Activated CD4-positive, alpha-beta memory T cell treated with anti-CD3 and anti-CD28 coated beads, Interleukin-2, amount 10 ng/mL, durations not matched to agents 7 days and 5 days (primary cell): ENCODE measurements around the gene RBM8A. TPM values are rescaled to one million over a fixed set of nuclear protein-coding genes. Genes with fewer than 3 reads are reported as not detected.

Source experiments
- CTCF ChIA-PET: fragments of 350-600 bp; sonication (Branson Sonifier 250); formaldehyde crosslinking; loops from one replicate; lab custom pipeline; 2021; ENCODE audit warnings: antibody characterized with exemption, inconsistent platforms; lab: Charles Lee
- POLR2A ChIA-PET: fragments of 350-600 bp; sonication (Branson Sonifier 250); formaldehyde crosslinking; loops from one replicate; lab custom pipeline; 2021; ENCODE audit warnings: antibody characterized with exemption; lab: Charles Lee
- DNase-seq: peaks from one replicate; pipeline ENCODE4 v3.0.0-alpha.2; 2020
- H3K27ac Mint-ChIP-seq: one replicate; pipeline ENCODE4 v1.8.0; 2021; ENCODE audit warnings: mild to moderate bottlenecking, mixed read lengths
- H3K27me3 Mint-ChIP-seq: one replicate; pipeline ENCODE4 v1.8.0; 2021; ENCODE audit warnings: mixed read lengths
- H3K36me3 Mint-ChIP-seq: one replicate; pipeline ENCODE4 v1.8.0; 2021; ENCODE audit warnings: low read depth, mixed read lengths
- H3K4me1 Mint-ChIP-seq: one replicate; pipeline ENCODE4 v1.8.0; 2021; ENCODE audit warnings: mixed read lengths
- H3K4me3 Mint-ChIP-seq: one replicate; pipeline ENCODE4 v1.8.0; 2021; ENCODE audit warnings: mild to moderate bottlenecking, mixed read lengths
- H3K9me3 Mint-ChIP-seq: one replicate; pipeline ENCODE4 v1.8.0; 2021; ENCODE audit warnings: mixed read lengths
- total RNA-seq, 2 experiments: library from RNA; stranded (reverse); gene quantifications; one replicate each; pipeline ENCODE4 v1.2.3, GENCODE V29; 2021

The RBM8A gene
- 100 to 1,000 TPM; 168 to 174 TPM for total RNA-seq

GRCh38 chr1:145927063-145927886, at the start of gene RBM8A:
RBM8A (minus strand) TSS chr1:145927484; CDS start chr1:145927426, 58 bp downstream.
- peaks cover 21% of the 10 kb centered on the region for H3K4me1 Mint-ChIP-seq
- ChIA-PET POLR2A (interaction anchor here (0.8 to 3.9 kb wide), 33 partner anchors 9 to 646 kb away, joined by 3 to 264 read pairs (median 9); partner anchors contain the start of genes ANKRD34A, ANKRD35, LIX1L and NUDT17), CTCF (interaction anchor here (0.7 to 3.5 kb wide), 19 partner anchors 9 to 111 kb away, joined by 3 to 34 read pairs (median 7); partner anchors contain the start of genes ANKRD34A, ITGA10, LIX1L and NUDT17)
- no peak within 1 kb of the TSS for H3K27ac Mint-ChIP-seq
- no peaks in the 10 kb centered on the region for H3K9me3 Mint-ChIP-seq
- peaks cover 23% of the 10 kb centered on the region for H3K36me3 Mint-ChIP-seq
- H3K4me3 Mint-ChIP-seq = peak within 1 kb of the TSS; percentile 67
- DNase-seq = peak; percentile 97
- H3K27me3 Mint-ChIP-seq = no peaks in the 10 kb centered on the region

- DNase-seq = no peak
- H3K4me3 Mint-ChIP-seq = no peak overlapping the region
- CTCF ChIA-PET = interaction anchor here (0.8 to 11.3 kb wide), 13 partner anchors 9 to 131 kb away, joined by 3 to 349 read pairs (median 23); partner anchors contain the start of genes ANKRD34A, LIX1L, NUDT17 and POLR3GL
- peaks cover 9% of the 10 kb centered on the region for H3K36me3 Mint-ChIP-seq
- H3K27me3 Mint-ChIP-seq = no peaks in the 10 kb centered on the region
- POLR2A ChIA-PET = interaction anchor here (1.0 to 15.0 kb wide), 11 partner anchors 13 to 75 kb away, joined by 3 to 582 read pairs (median 36); partner anchors contain the start of genes ANKRD34A, LIX1L, PEX11B and POLR3GL
- no peaks in the 10 kb centered on the region for H3K9me3 Mint-ChIP-seq
- no peak overlapping the region for H3K27ac Mint-ChIP-seq
- H3K4me1 Mint-ChIP-seq = peaks cover 8% of the 10 kb centered on the region
These were observed 49.7 kb upstream of the RBM8A start for GRCh38 chr1:145977016-145977415.

GRCh38 chr1:145975216-145975615, 47.9 kb upstream of the RBM8A start:
- Mint-ChIP-seq H3K36me3 (peaks cover 9% of the 10 kb centered on the region), H3K4me3 (no peak overlapping the region), H3K9me3 (no peaks in the 10 kb centered on the region), H3K4me1 (peaks cover 8% of the 10 kb centered on the region), H3K27ac (no peak overlapping the region), H3K27me3 (no peaks in the 10 kb centered on the region)
- no peak for DNase-seq
- ChIA-PET CTCF (interaction anchor here (7.6 to 11.3 kb wide), 2 partner anchors 17 to 33 kb away, joined by 177 to 349 read pairs; partner anchors contain the start of gene TXNIP), POLR2A (interaction anchor here (15.0 kb wide), 1 partner anchor 18 kb away, joined by 582 read pairs; the partner anchor contains the start of gene TXNIP)

GRCh38 chr1:145974721-145975120, 47.4 kb upstream of the RBM8A start:
- Mint-ChIP-seq H3K27me3 (no peaks in the 10 kb centered on the region), H3K9me3 (no peaks in the 10 kb centered on the region), H3K4me1 (peaks cover 10% of the 10 kb centered on the region), H3K36me3 (peaks cover 12% of the 10 kb centered on the region), H3K4me3 (no peak overlapping the region), H3K27ac (peak overlapping the region; percentile 34)
- DNase-seq = no peak
- ChIA-PET CTCF (interaction anchor here (7.6 to 11.3 kb wide), 2 partner anchors 18 to 34 kb away, joined by 177 to 349 read pairs; partner anchors contain the start of gene TXNIP), POLR2A (interaction anchor here (15.0 kb wide), 1 partner anchor 19 kb away, joined by 582 read pairs; the partner anchor contains the start of gene TXNIP)

- Mint-ChIP-seq H3K4me1 (peaks cover 10% of the 10 kb centered on the region), H3K9me3 (peaks cover under 1% of the 10 kb centered on the region), H3K27me3 (no peaks in the 10 kb centered on the region), H3K4me3 (no peak overlapping the region), H3K27ac (no peak overlapping the region), H3K36me3 (peaks cover 9% of the 10 kb centered on the region)
- CTCF ChIA-PET = interaction anchor here (0.8 to 1.2 kb wide), 2 partner anchors 39 to 127 kb away, joined by 3 to 4 read pairs; partner anchors contain the start of gene NUDT17
- POLR2A ChIA-PET = interaction anchor here (0.8 to 1.5 kb wide), 3 partner anchors 8 to 54 kb away, joined by 3 to 11 read pairs (median 4); partner anchors contain the start of genes ANKRD34A, PEX11B and POLR3GL
- no peak for DNase-seq
These were observed 45.3 kb upstream of the RBM8A start for GRCh38 chr1:145972580-145972979.

- Mint-ChIP-seq H3K9me3 (peaks cover 5% of the 10 kb centered on the region), H3K4me3 (no peak overlapping the region), H3K27me3 (no peaks in the 10 kb centered on the region), H3K36me3 (peaks cover 17% of the 10 kb centered on the region), H3K4me1 (peaks cover 27% of the 10 kb centered on the region), H3K27ac (no peak overlapping the region)
- ChIA-PET POLR2A (interaction anchor here (1.0 to 6.2 kb wide), 5 partner anchors 9 to 85 kb away, joined by 3 to 38 read pairs (median 10); partner anchors contain the start of genes LIX1L, PEX11B and RBM8A), CTCF (interaction anchor here (0.9 to 4.7 kb wide), 3 partner anchors 11 to 40 kb away, joined by 3 to 69 read pairs (median 4); partner anchors contain the start of gene RBM8A)
- no peak for DNase-seq
These were observed 40.0 kb upstream of the RBM8A start for GRCh38 chr1:145967288-145967687.

GRCh38 chr1:145965119-145965744, 37.9 kb upstream of the RBM8A start:
- H3K27ac Mint-ChIP-seq = peak overlapping the region; percentile 79
- H3K4me3 Mint-ChIP-seq = peak overlapping the region; percentile 96
- DNase-seq = no peak
- CTCF ChIA-PET = interaction anchor here (0.6 to 4.7 kb wide), 17 partner anchors 13 to 120 kb away, joined by 3 to 69 read pairs (median 6); partner anchors contain the start of genes ITGA10, NUDT17, PIAS3 and RBM8A
- H3K4me1 Mint-ChIP-seq = peaks cover 44% of the 10 kb centered on the region
- no peaks in the 10 kb centered on the region for H3K27me3 Mint-ChIP-seq
- H3K9me3 Mint-ChIP-seq = peaks cover 5% of the 10 kb centered on the region
- H3K36me3 Mint-ChIP-seq = peaks cover 17% of the 10 kb centered on the region
- POLR2A ChIA-PET = interaction anchor here (1.0 to 12.6 kb wide), 30 partner anchors 8 to 684 kb away, joined by 3 to 264 read pairs (median 7); partner anchors contain the start of genes ANKRD35, NUDT17, PEX11B and PIAS3

GRCh38 chr1:145964328-145965118, 37.2 kb upstream of the RBM8A start, which contains the start of the genes ANKRD34A and POLR3GL:
ANKRD34A (minus strand) TSS chr1:145964575; CDS start chr1:145961759, 2,816 bp downstream.
POLR3GL (plus strand) TSS chr1:145964690; CDS start chr1:145974866, 10,176 bp downstream.
- H3K4me1 Mint-ChIP-seq = peaks cover 48% of the 10 kb centered on the region
- peak; percentile 95 for DNase-seq
- H3K4me3 Mint-ChIP-seq = peak within 1 kb of the TSS; percentile 96
- peaks cover 5% of the 10 kb centered on the region for H3K9me3 Mint-ChIP-seq
- peaks cover 3% of the 10 kb centered on the region for H3K27me3 Mint-ChIP-seq
- peak within 1 kb of the TSS; percentile 79 for H3K27ac Mint-ChIP-seq
- peaks cover 14% of the 10 kb centered on the region for H3K36me3 Mint-ChIP-seq
- ChIA-PET POLR2A (interaction anchor here (0.9 to 12.6 kb wide), 35 partner anchors 9 to 684 kb away, joined by 3 to 264 read pairs (median 6); partner anchors contain the start of genes ANKRD35, HJV, NUDT17 and PEX11B), CTCF (interaction anchor here (0.6 to 4.7 kb wide), 19 partner anchors 12 to 119 kb away, joined by 3 to 69 read pairs (median 5); partner anchors contain the start of genes ITGA10, NUDT17, PIAS3 and RBM8A)

- H3K4me3 Mint-ChIP-seq = peak overlapping the region; percentile 96
- POLR2A ChIA-PET = interaction anchor here (0.9 to 12.6 kb wide), 28 partner anchors 8 to 140 kb away, joined by 3 to 264 read pairs (median 7); partner anchors contain the start of genes HJV, NUDT17, PEX11B and PIAS3
- H3K27me3 Mint-ChIP-seq = peaks cover 5% of the 10 kb centered on the region
- peaks cover 57% of the 10 kb centered on the region for H3K4me1 Mint-ChIP-seq
- CTCF ChIA-PET = interaction anchor here (0.8 to 4.7 kb wide), 12 partner anchors 15 to 118 kb away, joined by 3 to 69 read pairs (median 8); partner anchors contain the start of genes NUDT17, PIAS3, RBM8A and TXNIP
- peaks cover 14% of the 10 kb centered on the region for H3K36me3 Mint-ChIP-seq
- peaks cover 5% of the 10 kb centered on the region for H3K9me3 Mint-ChIP-seq
- H3K27ac Mint-ChIP-seq = peak overlapping the region; percentile 79
- no peak for DNase-seq
These were observed 36.2 kb upstream of the RBM8A start for GRCh38 chr1:145963265-145964019.
